WERI-Rb-1 (cell line): Measurements from ENCODE around the gene EHMT2.
"Not testable (repeated sequence)": the region's sequence is repeated elsewhere in the genome, so short reads cannot be mapped to it uniquely, and the experiment has no call there.

Experiments
- DNase-seq: peaks from one replicate; pipeline ENCODE4 v3.0.0-alpha.2; 2020
- H3K27ac ChIP-seq: fragments of 250-450 bp; sonication (Bioruptor Pico); 2 replicates; pipeline ENCODE4 v1.5.1; 2020; ENCODE audit warnings: mild to moderate bottlenecking, moderate library complexity
- H3K27me3 ChIP-seq: fragments of 250-450 bp; sonication (Bioruptor Pico); 2 replicates; pipeline ENCODE4 v1.5.1; 2021; ENCODE audit warnings: mild to moderate bottlenecking, low read depth, moderate library complexity; ENCODE audit not compliant: insufficient read depth, severe bottlenecking
- H3K36me3 ChIP-seq: fragments of 250-450 bp; sonication (Bioruptor Pico); 2 replicates; pipeline ENCODE4 v1.5.1; 2020; ENCODE audit warnings: mild to moderate bottlenecking, moderate library complexity
- H3K4me3 ChIP-seq: 2 replicates; pipeline ENCODE4 v1.5.1; 2011; ENCODE audit warnings: low read depth, mild to moderate bottlenecking, control low read depth, low read length
- H3K9me3 ChIP-seq: fragments of 250-450 bp; sonication (Bioruptor Pico); 2 replicates; pipeline ENCODE4 v1.5.1; 2021; ENCODE audit warnings: mild to moderate bottlenecking, moderate library complexity; ENCODE audit not compliant: severe bottlenecking
- CTCF ChIP-seq: IDR thresholded peaks from 2 replicates; pipeline ENCODE4 v1.5.1; 2011; ENCODE audit warnings: low read depth, mild to moderate bottlenecking, control low read depth, inconsistent platforms, low read length

EHMT2 gene

GRCh38 chr6:31943742-31944141 is 46.2 kb upstream of the EHMT2 start:
- H3K9me3 ChIP-seq, result no peaks in the 10 kb centered on the region
- DNase-seq, result no peak
- no peak overlapping the region for H3K4me3 ChIP-seq
- TF ChIP-seq CTCF, result no peak
- H3K27me3 ChIP-seq, result no peaks in the 10 kb centered on the region
- H3K36me3 ChIP-seq, result no peaks in the 10 kb centered on the region
- no peak overlapping the region for H3K27ac ChIP-seq

GRCh38 chr6:31940256-31940664 is 42.8 kb upstream of the EHMT2 start:
- H3K27me3 ChIP-seq, result no peaks in the 10 kb centered on the region
- DNase-seq, result no peak
- H3K36me3 ChIP-seq, result no peaks in the 10 kb centered on the region
- TF ChIP-seq CTCF, result no peak
- H3K9me3 ChIP-seq, result no peaks in the 10 kb centered on the region
- no peak overlapping the region for H3K27ac ChIP-seq
- H3K4me3 ChIP-seq, result no peak overlapping the region

- DNase-seq, result no peak
- Histone ChIP-seq H3K27ac (no peak overlapping the region), H3K36me3 (no peaks in the 10 kb centered on the region), H3K4me3 (no peak overlapping the region), H3K9me3 (peaks cover 3% of the 10 kb centered on the region), H3K27me3 (no peaks in the 10 kb centered on the region)
- TF ChIP-seq CTCF, result no peak
These were observed 38.3 kb upstream of the EHMT2 start for GRCh38 chr6:31935823-31936222.

- DNase-seq, result no peak
- no peak overlapping the region for H3K4me3 ChIP-seq
- peaks cover 3% of the 10 kb centered on the region for H3K9me3 ChIP-seq
- no peak overlapping the region for H3K27ac ChIP-seq
- H3K36me3 ChIP-seq, result no peaks in the 10 kb centered on the region
- TF ChIP-seq CTCF, result no peak
- H3K27me3 ChIP-seq, result no peaks in the 10 kb centered on the region
These were observed 37.5 kb upstream of the EHMT2 start for GRCh38 chr6:31935021-31935420.

GRCh38 chr6:31933537-31933936 is 36.0 kb upstream of the EHMT2 start:
- Histone ChIP-seq H3K9me3 (peaks cover 3% of the 10 kb centered on the region), H3K4me3 (no peak overlapping the region), H3K27me3 (no peaks in the 10 kb centered on the region), H3K36me3 (no peaks in the 10 kb centered on the region), H3K27ac (no peak overlapping the region)
- TF ChIP-seq CTCF, result no peak
- no peak for DNase-seq

- H3K36me3 ChIP-seq, H3K9me3 ChIP-seq, H3K27ac ChIP-seq, DNase-seq, H3K27me3 ChIP-seq, H3K4me3 ChIP-seq: not testable (repeated sequence)
These were observed 34.6 kb upstream of the EHMT2 start for GRCh38 chr6:31932137-31932536.
